HCT116 (cell line): Measurements from ENCODE around the gene UBE2V1. TPM values are rescaled to one million over a fixed set of nuclear protein-coding genes. Genes with fewer than 3 reads are reported as not detected.

ENCODE experiments used
- ATAC-seq: fragments of 200-7000 bp; cut with Tn5 transposase; 2 replicates; pipeline ENCODE4 v1.9.1; 2020; ENCODE audit warnings: mild to moderate bottlenecking, moderate library complexity
- BruUV-seq: library from RNA; stranded (reverse); fragments of 400-500 nt; replicated peaks from 2 replicates; lab custom pipeline; 2021; lab: Mats Ljungman, UMichigan
- CTCF ChIA-PET: fragments of 300-600 bp; sonication (Branson Sonifier 250); formaldehyde crosslinking; loops from one replicate; lab custom pipeline; 2021; ENCODE audit warnings: antibody characterized with exemption; lab: Charles Lee
- POLR2A ChIA-PET: fragments of 300-600, 350-600 bp; sonication (Branson Sonifier 250); formaldehyde crosslinking; loops from one replicate; lab custom pipeline; 2021; ENCODE audit warnings: antibody characterized with exemption; lab: Charles Lee
- RAD21 ChIA-PET, 2 experiments: fragments of 300-600 bp; sonication (Branson Sonifier 250); formaldehyde crosslinking; loops; one replicate each; lab custom pipeline; 2023; ENCODE audit warnings: low total read pairs in 2 of 2; ENCODE audit not compliant: uncharacterized antibody in 2 of 2, unreplicated experiment in 2 of 2, low non-redundant PET in 1 of 2; lab: Charles Lee
- DNase-seq: peaks from one replicate; pipeline ENCODE4 v3.0.0-alpha.2; 2010; ENCODE audit warnings: low read depth, low spot score
- H2AFZ ChIP-seq: fragments of 200-600 bp; shearing (Covaris generic), sonication (generic); 2 replicates; pipeline ENCODE4 v1.6.1; 2017; ENCODE audit warnings: low read depth, mixed run types, mixed read lengths, antibody characterized with exemption, low read length; ENCODE audit not compliant: poor library complexity, severe bottlenecking
- H3K27ac ChIP-seq: 2 replicates; pipeline ENCODE4 v1.5.1; 2012; ENCODE audit warnings: low read depth, low read length
- H3K27me3 ChIP-seq: fragments of 200-600 bp; sonication (generic); 2 replicates; pipeline ENCODE4 v1.6.1; 2016; ENCODE audit warnings: mixed run types, low read length, mixed read lengths; ENCODE audit not compliant: insufficient read depth
- H3K36me3 ChIP-seq, 2 experiments: fragments of 200-500 bp in 1 of 2; fragments of 200-600 bp in 1 of 2; sonication (Bioruptor generic) in 1 of 2; sonication (generic) in 1 of 2; 2 replicates each; pipeline versions ENCODE4 v1.5.1 to v1.6.1; 2014 to 2016; ENCODE audit warnings: low read length in 2 of 2, inconsistent platforms in 1 of 2, mixed read lengths in 1 of 2, mixed run types in 1 of 2; ENCODE audit not compliant: insufficient read depth in 2 of 2, control insufficient read depth in 1 of 2
- H3K4me1 ChIP-seq, 2 experiments: fragments of 200-600 bp in 1 of 2; sonication (generic) in 1 of 2; 2 replicates each; pipeline versions ENCODE4 v1.5.1 to v1.6.1; 2012 to 2017; ENCODE audit warnings: low read length in 2 of 2, inconsistent platforms in 1 of 2, mild to moderate bottlenecking in 1 of 2, mixed read lengths in 1 of 2, mixed run types in 1 of 2, moderate library complexity in 1 of 2; ENCODE audit not compliant: insufficient read depth in 2 of 2, control insufficient read depth in 1 of 2
- H3K4me2 ChIP-seq: fragments of 200-600 bp; sonication (generic); 2 replicates; pipeline ENCODE4 v1.6.1; 2017; ENCODE audit warnings: mixed run types, low read length, mixed read lengths
- H3K4me3 ChIP-seq, 2 experiments: fragments of 200-600 bp in 1 of 2; sonication (generic) in 1 of 2; replicated peaks in 1 of 2; 2 replicates each; pipeline ENCODE4 v1.5.1; 2011 to 2016; ENCODE audit warnings: low read length in 2 of 2, control low read depth in 1 of 2, low read depth in 1 of 2, mild to moderate bottlenecking in 1 of 2, mixed read lengths in 1 of 2, mixed run types in 1 of 2
- H3K79me2 ChIP-seq: fragments of 200-600 bp; sonication (generic); 2 replicates; pipeline ENCODE4 v1.6.1; 2017; ENCODE audit warnings: mild to moderate bottlenecking, mixed run types, low read length, moderate library complexity, mixed read lengths; ENCODE audit not compliant: insufficient read depth
- H3K9ac ChIP-seq: fragments of 200-600 bp; sonication (generic); 2 replicates; pipeline ENCODE4 v1.6.1; 2016; ENCODE audit warnings: low read length, mixed read lengths
- H3K9me2 ChIP-seq: fragments of 200-600 bp; sonication (generic), shearing (Covaris generic); 2 replicates; pipeline ENCODE4 v1.6.1; 2017; ENCODE audit warnings: mixed run types, mild to moderate bottlenecking, moderate library complexity; ENCODE audit not compliant: insufficient read depth
- H3K9me3 ChIP-seq, 2 experiments: fragments of 200-500 bp in 1 of 2; fragments of 200-600 bp in 1 of 2; sonication (Bioruptor generic) in 1 of 2; sonication (generic) in 1 of 2; 2 replicates each; pipeline ENCODE4 v1.6.1; 2014 to 2017; ENCODE audit warnings: low read length in 2 of 2, mixed read lengths in 2 of 2, inconsistent platforms in 1 of 2, low read depth in 1 of 2, mild to moderate bottlenecking in 1 of 2, mixed run types in 1 of 2, moderate library complexity in 1 of 2; ENCODE audit not compliant: control insufficient read depth in 1 of 2, insufficient read depth in 1 of 2
- H4K20me1 ChIP-seq: fragments of 200-600 bp; sonication (generic), shearing (Covaris generic); 2 replicates; pipeline ENCODE4 v1.6.1; 2017; ENCODE audit warnings: mixed run types, mild to moderate bottlenecking, moderate library complexity; ENCODE audit not compliant: insufficient read depth
- CBX3 ChIP-seq: IDR thresholded peaks from 2 replicates; pipeline ENCODE4 v1.6.1; 2012; ENCODE audit warnings: low read depth
- EZH2 ChIP-seq: fragments of 200-600 bp; sonication (generic); IDR thresholded peaks from 2 replicates; pipeline ENCODE4 v1.6.1; 2017; ENCODE audit warnings: antibody characterized with exemption, mixed run types
- JUND ChIP-seq: IDR thresholded peaks from 2 replicates; pipeline ENCODE4 v1.6.1; 2012
- SRF ChIP-seq: IDR thresholded peaks from 2 replicates; pipeline ENCODE4 v1.6.1; 2012; ENCODE audit warnings: low read depth
- TCF7L2 ChIP-seq: IDR thresholded peaks from 2 replicates; pipeline ENCODE4 v1.7.0; 2011; ENCODE audit warnings: borderline replicate concordance, inconsistent platforms; ENCODE audit not compliant: insufficient read depth, insufficient read length; ENCODE audit errors: extremely low read depth
- YY1 ChIP-seq: IDR thresholded peaks from 2 replicates; pipeline ENCODE4 v1.6.1; 2011; ENCODE audit warnings: low read length, low read depth, moderate library complexity, mild to moderate bottlenecking; ENCODE audit not compliant: insufficient replicate concordance; ENCODE audit errors: extremely low read depth
- ZNF274 ChIP-seq: fragments of 200-500 bp; sonication (Bioruptor generic); IDR thresholded peaks from 2 replicates; pipeline ENCODE4 v1.6.1; 2014; ENCODE audit warnings: mild to moderate bottlenecking, low read depth, low read length, inconsistent platforms
- intact Hi-C: fragments of 100-400 bp; cut with micrococcal nuclease; formaldehyde crosslinking; loops from 2 replicates; pipeline ENCODE4 v1.10.0; 2022
- total RNA-seq: library from RNA; stranded (reverse); gene quantifications from one replicate; pipeline ENCODE4 v1.2.1, GENCODE V29; 2021; ENCODE audit not compliant: unreplicated experiment
- TF ChIP-seq, protein P1 (sequence below): IDR thresholded peaks from 2 replicates; pipeline ENCODE4 v1.6.1; 2012
- TF ChIP-seq, protein P2 (sequence below): IDR thresholded peaks from 2 replicates; pipeline ENCODE4 v1.6.1; 2011; ENCODE audit warnings: mild to moderate bottlenecking, low read length, moderate library complexity; ENCODE audit not compliant: insufficient replicate concordance; ENCODE audit errors: extremely low read depth

Gene UBE2V1
- total RNA-seq, 1 experiment from 2014 or later, result 114 TPM

DNA sequence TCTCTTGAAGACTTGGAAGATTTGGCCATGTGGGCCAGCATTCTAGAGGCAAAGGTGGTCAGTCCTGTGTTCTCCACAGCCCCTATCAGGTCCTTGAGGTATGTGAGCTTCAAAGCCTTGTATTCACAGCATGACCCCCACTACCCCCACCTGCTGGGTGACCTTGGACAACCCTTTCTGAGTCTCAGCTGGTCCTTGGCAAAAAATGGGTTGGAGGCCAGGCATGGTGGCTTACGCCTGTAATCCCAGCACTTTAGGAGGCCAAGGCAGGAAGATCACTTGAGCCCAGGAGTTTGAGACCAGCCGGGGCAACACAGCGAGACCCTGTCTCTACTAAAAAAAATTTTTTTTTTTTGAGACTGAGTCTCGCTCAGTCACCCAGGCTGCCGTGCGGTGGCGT, 42.6 kb downstream of the UBE2V1 start:
- H3K4me1 ChIP-seq, result peaks cover 3 to 14% of the 10 kb centered on the region in 2 experiments; a peak in 3 of 4 replicates
- H3K36me3 ChIP-seq, result no peaks in the 10 kb centered on the region
- CTCF ChIA-PET, result interaction anchor here (0.9 to 4.6 kb wide), 10 partner anchors 9 to 224 kb away, joined by 3 to 128 read pairs (median 8); partner anchors contain the start of gene RNF114
- TF ChIP-seq TCF7L2, result peak; percentile 22
- TF ChIP-seq EZH2, result no peak
- TF ChIP-seq ZNF274, result no peak
- no peak for TF ChIP-seq YY1
- TF ChIP-seq JUND, result no peak
- TF ChIP-seq, protein P1, sequence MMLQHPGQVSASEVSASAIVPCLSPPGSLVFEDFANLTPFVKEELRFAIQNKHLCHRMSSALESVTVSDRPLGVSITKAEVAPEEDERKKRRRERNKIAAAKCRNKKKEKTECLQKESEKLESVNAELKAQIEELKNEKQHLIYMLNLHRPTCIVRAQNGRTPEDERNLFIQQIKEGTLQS, result no peak
- TF ChIP-seq, all 23 proteins: peak for 1
- no peak overlapping the region for H3K27ac ChIP-seq
- no peak overlapping the region for H2AFZ ChIP-seq
- ATAC-seq (no peak), DNase-seq (no peak)
- H3K27me3 ChIP-seq, result no peaks in the 10 kb centered on the region
- RAD21 ChIA-PET, result interaction anchor here in 1 of 2 experiments (0.7 to 3.5 kb wide), 3 partner anchors 23 to 106 kb away, joined by 3 to 25 read pairs (median 7); no protein-coding TSS in a partner anchor
- H3K9me3 ChIP-seq, result no peaks in the 10 kb centered on the region
- no TSS peak for BruUV-seq
- H3K9me2 ChIP-seq, result no peaks in the 10 kb centered on the region
- no peak overlapping the region for H3K9ac ChIP-seq
- POLR2A ChIA-PET, result interaction anchor here (0.7 to 2.6 kb wide), 4 partner anchors 87 to 123 kb away, joined by 3 to 9 read pairs (median 5); partner anchors contain the start of gene SNAI1
- H3K4me2 ChIP-seq, result no peak overlapping the region
- H3K4me3 ChIP-seq, result no peak overlapping the region
- intact Hi-C loops, result loop anchor here (5.0 kb wide), 1 partner anchor 183 kb away; no protein-coding TSS in a partner anchor
- H3K79me2 ChIP-seq, result no peaks in the 10 kb centered on the region
- no peaks in the 10 kb centered on the region for H4K20me1 ChIP-seq

DNA sequence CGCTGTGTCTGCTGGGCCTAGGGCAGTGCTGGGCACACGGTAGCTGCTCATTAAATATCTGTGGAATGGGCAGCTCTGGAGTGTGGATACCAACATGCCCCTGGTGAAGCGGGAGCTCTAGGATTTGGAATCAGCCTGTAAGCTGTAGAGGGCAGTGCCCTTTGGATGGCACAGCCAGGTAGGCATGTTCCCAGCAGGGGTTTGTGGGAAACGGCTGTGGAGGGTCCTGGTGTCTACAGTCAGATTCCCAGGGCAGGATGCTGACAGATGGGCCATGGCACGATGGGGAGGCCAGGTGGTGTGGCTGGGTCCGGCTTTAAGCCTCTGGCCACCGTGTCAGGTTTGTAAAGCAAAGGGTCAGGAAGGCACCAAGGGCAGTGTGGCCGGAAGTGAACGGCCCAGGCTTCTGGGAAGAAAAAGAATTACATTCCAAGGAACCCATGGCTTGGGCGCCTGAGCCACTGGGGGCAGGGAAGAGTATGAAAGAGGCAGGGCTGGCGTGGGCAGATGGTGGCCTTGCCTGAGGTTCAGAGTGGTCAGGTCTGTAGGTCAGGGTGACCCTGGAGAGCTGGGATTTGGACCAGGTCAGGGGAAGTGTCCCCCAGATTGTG, 44.8 kb downstream of the UBE2V1 start:
- no TSS peak for BruUV-seq
- CTCF ChIA-PET, result interaction anchor here (4.6 kb wide), 1 partner anchor 89 kb away, joined by 128 read pairs; no protein-coding TSS in a partner anchor
- Histone ChIP-seq H3K9me2 (no peaks in the 10 kb centered on the region), H2AFZ (no peak overlapping the region), H3K4me3 (no peak overlapping the region), H3K9me3 (no peaks in the 10 kb centered on the region), H3K27ac (no peak overlapping the region), H3K4me2 (no peak overlapping the region), H3K36me3 (no peaks in the 10 kb centered on the region), H3K79me2 (no peaks in the 10 kb centered on the region), H3K27me3 (no peaks in the 10 kb centered on the region), H3K4me1 (peaks cover 3 to 14% of the 10 kb centered on the region in 2 experiments; a peak in 3 of 4 replicates), H4K20me1 (no peaks in the 10 kb centered on the region), H3K9ac (no peak overlapping the region)
- TF ChIP-seq SRF (no peak), CBX3 (no peak)
- TF ChIP-seq, protein P2, sequence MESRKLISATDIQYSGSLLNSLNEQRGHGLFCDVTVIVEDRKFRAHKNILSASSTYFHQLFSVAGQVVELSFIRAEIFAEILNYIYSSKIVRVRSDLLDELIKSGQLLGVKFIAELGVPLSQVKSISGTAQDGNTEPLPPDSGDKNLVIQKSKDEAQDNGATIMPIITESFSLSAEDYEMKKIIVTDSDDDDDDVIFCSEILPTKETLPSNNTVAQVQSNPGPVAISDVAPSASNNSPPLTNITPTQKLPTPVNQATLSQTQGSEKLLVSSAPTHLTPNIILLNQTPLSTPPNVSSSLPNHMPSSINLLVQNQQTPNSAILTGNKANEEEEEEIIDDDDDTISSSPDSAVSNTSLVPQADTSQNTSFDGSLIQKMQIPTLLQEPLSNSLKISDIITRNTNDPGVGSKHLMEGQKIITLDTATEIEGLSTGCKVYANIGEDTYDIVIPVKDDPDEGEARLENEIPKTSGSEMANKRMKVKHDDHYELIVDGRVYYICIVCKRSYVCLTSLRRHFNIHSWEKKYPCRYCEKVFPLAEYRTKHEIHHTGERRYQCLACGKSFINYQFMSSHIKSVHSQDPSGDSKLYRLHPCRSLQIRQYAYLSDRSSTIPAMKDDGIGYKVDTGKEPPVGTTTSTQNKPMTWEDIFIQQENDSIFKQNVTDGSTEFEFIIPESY, result no peak
- ATAC-seq, result no peak
- DNase-seq, result no peak
- RAD21 ChIA-PET, result interaction anchor here in 1 of 2 experiments (0.6 kb wide), 1 partner anchor 89 kb away, joined by 5 read pairs; no protein-coding TSS in a partner anchor
- intact Hi-C loops, result no loop called here
- POLR2A ChIA-PET, result no interaction called here
